Left ventricle myocardium inferior (tissue), 1 donor: ENCODE measurements around the gene GRM7. TPM values are rescaled to one million over a fixed set of nuclear protein-coding genes. Genes with fewer than 3 reads are reported as not detected.

Experiments
- DNase-seq: peaks from one replicate; pipeline ENCODE4 v3.0.0-alpha.2; 2020
- H3K27ac ChIP-seq: fragments of 200-600 bp; replicated peaks from 2 replicates; pipeline ENCODE4 v1.8.0; 2021
- H3K27me3 ChIP-seq: fragments of 200-600 bp; 2 replicates; pipeline ENCODE4 v1.8.0; 2021; ENCODE audit warnings: low read depth
- H3K36me3 ChIP-seq: fragments of 200-600 bp; 2 replicates; pipeline ENCODE4 v1.8.0; 2021
- H3K4me1 ChIP-seq: fragments of 200-600 bp; 2 replicates; pipeline ENCODE4 v1.8.0; 2021
- H3K4me3 ChIP-seq: fragments of 200-600 bp; 2 replicates; pipeline ENCODE4 v1.8.0; 2021; ENCODE audit warnings: mild to moderate bottlenecking, moderate library complexity
- H3K9me3 ChIP-seq: fragments of 200-600 bp; replicated peaks from 2 replicates; pipeline ENCODE4 v1.8.0; 2021
- CTCF ChIP-seq: fragments of 200-600 bp; IDR thresholded peaks from 2 replicates; pipeline ENCODE4 v1.8.0; 2021; ENCODE audit warnings: antibody characterized with exemption, mild to moderate bottlenecking, borderline replicate concordance
- intact Hi-C: fragments of 100-400 bp; cut with micrococcal nuclease; formaldehyde crosslinking; loops from one replicate; pipeline ENCODE4 v1.11.0; 2022
- total RNA-seq: library from RNA; stranded (reverse); fragmentation: NEBNext Ultra II Directional; extraction: Animal tissue kit (Norgen Biotek cat#: 25700); gene quantifications from one replicate; pipeline ENCODE4 v1.2.1, GENCODE V29; 2021
- donor health status: DM: no; HTN: yes; CAD: no; lungs with severe emphysema.

Gene GRM7
- total RNA-seq, 1 donor from 2014 or later = not detected

GRCh38 chr3:7249493-7250076, 388.7 kb downstream of the GRM7 start:
- no peak for TF ChIP-seq CTCF
- no peak overlapping the region for H3K4me3 ChIP-seq
- H3K9me3 ChIP-seq = no peaks in the 10 kb centered on the region
- H3K27me3 ChIP-seq = no peaks in the 10 kb centered on the region
- H3K36me3 ChIP-seq = no peaks in the 10 kb centered on the region
- intact Hi-C loops = no loop called here
- DNase-seq = no peak
- no peak overlapping the region for H3K27ac ChIP-seq
- no peaks in the 10 kb centered on the region for H3K4me1 ChIP-seq

DNA sequence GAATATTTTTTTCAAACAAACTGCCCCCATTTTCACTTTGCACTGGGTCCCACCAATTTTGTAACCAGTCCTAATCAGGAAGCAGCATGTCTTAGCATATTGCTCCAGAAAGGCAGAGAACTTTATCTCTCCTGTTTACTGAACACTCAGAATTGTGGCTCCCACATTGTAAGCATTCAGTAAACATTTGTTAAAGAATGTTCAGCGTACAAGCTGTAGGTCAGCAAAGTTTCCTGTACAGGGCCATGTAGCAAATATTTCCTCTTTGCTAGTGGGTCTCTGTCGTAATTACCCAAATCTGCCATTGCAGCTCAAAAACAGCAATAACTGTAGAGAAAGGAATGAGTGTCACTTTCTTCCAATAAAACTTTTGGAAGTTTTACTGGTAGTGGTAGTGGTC, 393.3 kb downstream of the GRM7 start:
- no peak for DNase-seq
- Histone ChIP-seq H3K36me3 (no peaks in the 10 kb centered on the region), H3K4me3 (no peak overlapping the region), H3K27me3 (no peaks in the 10 kb centered on the region), H3K9me3 (peaks cover 29% of the 10 kb centered on the region), H3K4me1 (no peaks in the 10 kb centered on the region), H3K27ac (no peak overlapping the region)
- intact Hi-C loops = no loop called here
- no peak for TF ChIP-seq CTCF

DNA sequence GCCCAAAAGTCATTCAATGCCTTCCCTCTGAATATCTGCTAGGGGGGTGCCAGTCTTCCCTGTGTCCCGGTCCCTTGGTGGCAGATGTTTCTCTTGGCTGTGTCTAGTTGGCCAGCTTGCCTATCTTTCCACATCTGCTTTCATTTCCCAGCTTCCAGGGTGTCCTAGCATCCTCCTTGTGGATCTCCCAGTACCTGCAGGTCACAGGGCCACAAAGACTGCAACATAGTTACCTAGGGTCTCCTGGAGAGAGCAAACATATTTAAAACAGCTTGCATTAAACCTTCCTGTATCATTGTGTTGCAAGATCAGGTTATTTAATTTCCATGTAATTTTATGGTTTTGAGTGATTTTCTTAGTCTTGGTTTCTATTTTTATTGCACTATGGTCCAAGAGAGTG, 400.1 kb downstream of the GRM7 start:
- intact Hi-C loops = no loop called here
- TF ChIP-seq CTCF = no peak
- no peaks in the 10 kb centered on the region for H3K27me3 ChIP-seq

GRCh38 chr3:7263347-7264195, 402.7 kb downstream of the GRM7 start:
- H3K4me1 ChIP-seq = no peaks in the 10 kb centered on the region
- no peak overlapping the region for H3K27ac ChIP-seq

More for the DNA sequence above, 400.1 kb downstream of the GRM7 start:
- peaks cover 36% of the 10 kb centered on the region for H3K9me3 ChIP-seq
- H3K4me1 ChIP-seq = no peaks in the 10 kb centered on the region
- H3K4me3 ChIP-seq = no peak overlapping the region
- DNase-seq = no peak
- no peak overlapping the region for H3K27ac ChIP-seq
- no peaks in the 10 kb centered on the region for H3K36me3 ChIP-seq

DNA sequence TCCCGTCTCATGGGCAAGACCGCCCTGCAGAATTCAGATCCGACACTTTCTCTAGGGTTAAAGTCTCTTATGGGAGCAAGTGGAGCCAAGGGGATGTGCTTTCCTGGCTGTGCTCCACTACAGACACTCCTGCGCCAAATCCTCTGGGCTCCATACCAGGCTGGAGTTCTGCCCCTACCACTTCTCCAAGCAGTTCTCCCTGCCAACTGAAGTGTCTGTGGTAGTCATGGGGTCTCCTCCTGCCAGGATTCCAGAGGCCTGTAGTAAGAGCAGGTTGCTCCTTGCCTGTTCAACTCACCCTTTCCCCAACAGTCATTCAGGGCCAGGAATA, 403.2 kb downstream of the GRM7 start:
- Histone ChIP-seq H3K27me3 (no peaks in the 10 kb centered on the region), H3K4me3 (no peak overlapping the region), H3K27ac (no peak overlapping the region), H3K4me1 (no peaks in the 10 kb centered on the region), H3K36me3 (no peaks in the 10 kb centered on the region), H3K9me3 (peaks cover 11% of the 10 kb centered on the region)
- TF ChIP-seq CTCF = no peak
- intact Hi-C loops = no loop called here
- DNase-seq = no peak

More at GRCh38 chr3:7263347-7264195, 402.7 kb downstream of the GRM7 start:
- H3K9me3 ChIP-seq = peaks cover 11% of the 10 kb centered on the region
- H3K36me3 ChIP-seq = no peaks in the 10 kb centered on the region
- DNase-seq = no peak
- intact Hi-C loops = no loop called here
- H3K4me3 ChIP-seq = no peak overlapping the region
- no peak for TF ChIP-seq CTCF
- H3K27me3 ChIP-seq = no peaks in the 10 kb centered on the region
